Retinal pigment epithelial cell (primary cell): ENCODE results near the gene AP1M1.

Experiments
- DNase-seq: peaks from one replicate; pipeline ENCODE4 v3.0.0-alpha.2; 2010; ENCODE audit warnings: low read depth
- H3K4me3 ChIP-seq: 2 replicates; pipeline ENCODE4 v1.5.1; 2011; ENCODE audit warnings: mild to moderate bottlenecking, low read length, control low read depth, moderate library complexity
- CTCF ChIP-seq: conservative IDR thresholded peaks from 2 replicates; pipeline ENCODE4 v1.5.1; 2011; ENCODE audit warnings: low read depth, low read length, control low read depth, inconsistent platforms

Gene AP1M1

GRCh38 chr19:16232568-16232967, 34.9 kb downstream of the AP1M1 start:
- H3K4me3 ChIP-seq: no peak overlapping the region
- no peak for DNase-seq
- no peak for TF ChIP-seq CTCF

DNA sequence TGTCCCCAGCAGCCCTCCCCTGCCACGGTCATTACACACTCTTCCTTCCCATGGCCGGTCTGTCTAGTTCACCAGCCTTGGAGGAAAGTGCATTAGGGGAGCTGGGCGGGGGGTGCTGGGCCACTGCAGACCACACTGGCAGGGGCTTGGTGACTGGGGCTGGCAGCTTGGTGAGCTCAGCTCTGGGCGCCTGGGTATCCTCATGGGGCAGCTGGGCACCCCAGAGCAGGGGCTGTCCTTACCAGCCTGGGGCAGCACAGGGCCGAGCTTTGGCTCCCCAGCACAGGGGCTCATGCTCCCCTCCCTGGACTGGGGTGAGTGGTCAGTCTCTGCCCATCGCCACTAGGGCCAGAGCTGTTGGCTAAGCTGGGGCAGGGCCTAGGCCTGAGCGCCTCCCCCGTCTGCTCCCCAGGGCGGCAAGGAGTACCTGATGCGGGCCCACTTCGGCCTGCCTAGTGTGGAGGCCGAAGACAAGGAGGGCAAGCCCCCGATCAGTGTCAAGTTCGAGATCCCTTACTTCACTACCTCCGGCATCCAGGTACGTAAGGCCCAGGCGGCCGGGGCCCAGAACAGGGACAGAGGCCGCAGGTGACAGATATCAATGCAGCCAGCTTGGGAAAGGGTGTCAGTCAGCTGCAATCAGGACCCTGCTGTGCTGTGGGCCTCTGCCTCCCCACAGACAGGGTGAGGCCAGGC, 35.5 kb downstream of the AP1M1 start:
- DNase-seq: no peak
- no peak for TF ChIP-seq CTCF
- no peak overlapping the region for H3K4me3 ChIP-seq

DNA sequence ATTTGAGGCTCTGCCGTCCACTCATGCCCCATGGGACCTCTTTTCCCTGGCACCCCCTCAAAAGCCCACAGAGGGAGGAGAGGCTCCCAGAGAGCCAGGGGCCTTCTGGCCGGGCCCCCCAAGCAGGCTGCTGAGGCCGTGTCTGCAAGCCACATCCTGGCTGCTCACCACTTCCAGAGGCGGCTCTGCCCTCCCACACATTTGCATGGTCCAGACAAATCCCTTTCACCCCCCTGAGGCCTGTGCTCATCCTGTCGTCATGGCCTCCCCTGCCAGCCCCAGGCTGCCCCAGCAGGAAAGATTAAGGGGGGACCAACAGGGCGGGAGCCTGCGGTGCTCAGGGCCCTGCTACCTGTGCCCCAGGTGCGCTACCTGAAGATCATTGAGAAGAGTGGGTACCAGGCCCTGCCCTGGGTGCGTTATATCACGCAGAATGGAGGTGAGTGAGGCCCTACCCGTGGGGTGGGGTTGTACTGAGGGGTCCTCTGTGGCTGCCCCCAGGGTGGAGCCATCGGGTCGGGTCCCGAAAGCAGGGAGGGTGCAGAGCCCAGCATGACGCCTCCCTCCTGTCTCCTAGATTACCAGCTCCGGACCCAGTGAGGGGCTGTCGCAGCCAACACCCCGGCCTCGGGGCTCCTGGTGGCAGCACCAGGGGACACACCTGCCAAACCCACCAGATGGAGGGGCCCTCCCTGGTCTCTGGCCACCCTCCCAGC, 36.3 kb downstream of the AP1M1 start:
- TF ChIP-seq CTCF: no peak
- no peak for DNase-seq
- no peak overlapping the region for H3K4me3 ChIP-seq

DNA sequence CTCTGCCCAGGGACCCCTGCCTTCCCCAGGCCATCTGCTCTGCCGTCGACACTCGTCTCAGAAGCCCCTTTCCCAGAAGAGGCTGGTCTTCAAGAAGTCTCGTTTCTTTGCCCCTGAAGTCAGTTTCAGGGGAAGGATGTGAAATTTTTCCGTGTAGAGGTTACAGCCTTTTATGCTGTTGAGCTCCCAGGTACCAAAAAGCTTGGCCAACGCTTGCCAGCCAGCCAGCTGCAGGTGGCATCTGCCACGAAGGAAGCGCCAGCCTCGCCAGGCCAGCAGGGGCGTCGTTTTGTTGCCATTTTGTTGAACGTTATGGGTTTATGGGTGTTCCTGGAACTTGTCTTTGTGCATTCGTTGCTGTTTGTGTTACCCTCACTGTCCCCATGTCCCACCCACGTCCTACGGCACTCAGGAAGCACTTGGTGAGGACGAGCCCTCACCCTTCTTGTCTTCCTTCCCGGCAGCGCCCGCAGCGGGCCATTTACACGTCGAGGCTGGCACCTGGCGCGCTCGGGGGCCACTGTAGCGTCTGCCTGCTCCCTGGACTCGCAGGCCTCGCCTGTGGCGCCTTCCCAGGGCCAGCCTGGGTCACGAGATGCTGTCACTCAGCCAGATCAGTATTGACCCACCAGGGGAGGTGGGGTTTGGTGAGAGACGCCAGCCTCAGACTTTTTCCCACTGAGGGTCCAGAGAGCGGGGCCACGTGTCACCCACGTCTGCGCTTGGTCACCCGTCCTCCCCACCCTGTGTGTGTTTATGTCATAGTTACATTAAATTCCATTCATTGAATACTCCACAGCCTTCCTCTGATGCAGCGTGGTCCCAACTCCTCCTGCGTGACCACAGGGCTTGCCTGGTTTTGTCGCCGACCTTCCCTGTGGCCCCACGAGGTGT, 37.1 kb downstream of the AP1M1 start:
- DNase-seq: no peak
- no peak for TF ChIP-seq CTCF
- no peak overlapping the region for H3K4me3 ChIP-seq

DNA sequence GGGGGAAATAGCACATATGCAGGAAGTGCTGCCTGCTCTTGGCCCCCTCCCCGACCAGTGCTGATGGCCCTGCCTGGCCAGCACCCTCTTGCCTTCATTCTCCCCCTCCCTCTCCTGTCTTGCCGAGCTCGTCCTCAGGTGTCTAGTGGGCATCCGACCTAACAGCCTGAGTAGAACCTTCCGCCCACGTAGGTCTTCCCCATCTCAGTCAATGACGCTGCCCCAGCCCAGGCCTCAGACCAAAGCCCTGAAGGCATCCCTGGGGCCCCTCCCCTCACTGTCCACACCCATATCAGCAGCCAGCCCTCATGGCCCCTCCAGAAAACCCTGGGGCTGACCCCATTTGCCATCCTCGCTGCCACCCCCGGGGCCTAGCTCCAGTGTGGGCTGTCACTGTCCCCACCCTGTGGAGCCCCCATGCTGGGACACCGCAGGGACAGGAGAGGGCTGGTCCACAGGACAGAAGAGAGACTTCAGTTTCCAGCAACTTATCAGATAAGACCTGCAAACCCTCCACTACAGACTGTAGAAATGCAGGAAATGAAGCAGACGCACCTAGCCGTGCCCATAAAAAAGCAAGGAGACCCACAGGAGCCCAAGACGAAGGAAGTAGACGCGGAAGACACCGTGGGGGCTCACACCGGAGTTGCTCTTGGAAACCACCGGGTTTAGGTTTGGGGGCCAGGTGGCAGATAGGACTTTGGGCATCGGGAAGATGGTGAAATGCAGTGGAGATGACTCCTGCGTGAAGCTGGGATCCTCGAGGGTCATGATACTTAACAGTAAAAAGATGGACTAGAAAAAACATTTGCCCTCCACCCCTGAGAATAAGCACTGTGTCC, 38.3 kb downstream of the AP1M1 start:
- no peak for TF ChIP-seq CTCF
- H3K4me3 ChIP-seq: no peak overlapping the region
- no peak for DNase-seq

- DNase-seq: no peak
- no peak for TF ChIP-seq CTCF
- H3K4me3 ChIP-seq: no peak overlapping the region
Measured at GRCh38 chr19:16244091-16244490, 46.4 kb downstream of the AP1M1 start.
